NCI-H345 treated with DMSO at 0.1 percent for 48 hours (cell line): ENCODE data around the gene TSPAN12.

Experiments
- DNase-seq: peaks from one replicate; lab custom pipeline; 2025; ENCODE audit not compliant: unreplicated experiment; lab: John Stamatoyannopoulos, UW

The TSPAN12 gene

DNA sequence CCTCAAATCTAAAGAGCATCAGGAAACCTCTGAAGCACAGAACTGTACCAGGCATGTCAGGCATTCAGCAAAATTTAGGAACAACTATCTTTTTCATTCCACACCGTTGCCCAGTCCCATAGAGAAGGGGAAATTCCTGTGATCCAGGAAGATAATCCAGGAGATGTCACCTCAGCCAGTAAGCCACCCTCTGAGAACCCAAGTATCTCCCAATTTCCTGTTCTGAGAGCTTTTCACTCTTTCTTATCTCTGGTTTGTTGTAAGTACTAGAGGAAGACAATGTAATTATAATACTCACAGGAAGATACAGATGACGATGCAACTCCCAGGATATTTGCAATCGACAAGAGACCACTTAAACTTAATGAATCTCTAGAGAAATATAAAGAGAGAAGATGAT lies 97.1 kb downstream of the TSPAN12 start:
- no peak for DNase-seq

GRCh38 chr7:120760050-120760449 lies 97.9 kb downstream of the TSPAN12 start:
- no peak for DNase-seq

GRCh38 chr7:120743128-120743527 lies 114.8 kb downstream of the TSPAN12 start:
- DNase-seq, result no peak

- peak; percentile 82 for DNase-seq
These were observed 115.6 kb downstream of the TSPAN12 start for GRCh38 chr7:120742372-120742771.

DNA sequence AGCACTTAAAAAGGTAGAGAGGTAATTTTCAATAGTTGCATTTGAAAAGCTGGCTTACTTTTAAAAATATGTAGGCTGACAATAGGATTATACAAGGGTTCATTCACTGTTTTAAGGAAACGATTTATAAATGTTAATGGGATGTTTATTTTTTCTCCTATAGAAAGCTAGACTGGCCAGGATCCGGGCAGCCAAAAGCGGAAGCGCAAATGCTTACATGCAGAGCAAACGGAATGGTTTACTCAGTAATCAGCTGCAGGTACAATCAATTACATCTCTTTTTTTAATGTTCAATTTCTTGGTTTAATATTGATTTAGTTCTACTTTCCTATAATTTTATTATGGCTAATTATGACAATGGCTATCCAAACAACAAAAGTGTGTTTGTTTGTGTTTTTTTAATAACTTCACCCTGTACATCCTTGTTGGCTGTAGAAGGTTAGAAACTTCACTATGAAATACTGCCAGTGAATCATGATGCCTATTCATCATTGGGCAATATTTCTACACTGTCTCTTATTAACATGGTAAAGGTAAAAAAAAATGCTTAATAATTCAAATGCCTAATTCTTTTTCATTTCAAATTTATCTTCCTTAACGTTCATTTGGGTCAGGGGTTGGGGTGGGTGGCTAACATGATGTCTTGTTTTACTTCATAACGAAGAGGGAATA lies 116.4 kb downstream of the TSPAN12 start:
- peak; percentile 32 for DNase-seq

DNA sequence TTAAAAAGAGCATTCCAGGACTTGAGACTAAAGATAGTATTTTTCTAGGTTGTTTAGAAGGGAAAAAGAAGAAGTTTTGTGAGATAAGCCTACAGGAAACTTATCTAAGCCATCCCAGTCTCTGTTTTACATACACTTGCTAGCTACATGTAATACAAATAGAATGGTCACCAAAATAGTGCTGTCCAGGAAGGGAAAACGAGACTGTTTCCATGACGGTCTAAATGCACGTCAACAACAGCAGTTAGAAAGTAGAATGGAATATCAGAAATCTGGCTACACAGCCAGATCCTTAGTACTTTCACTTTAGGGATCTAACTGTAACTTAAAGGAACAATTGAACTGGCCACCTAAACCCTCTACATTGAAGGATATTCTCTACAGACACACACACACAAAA lies 117.6 kb downstream of the TSPAN12 start:
- no peak for DNase-seq

DNA sequence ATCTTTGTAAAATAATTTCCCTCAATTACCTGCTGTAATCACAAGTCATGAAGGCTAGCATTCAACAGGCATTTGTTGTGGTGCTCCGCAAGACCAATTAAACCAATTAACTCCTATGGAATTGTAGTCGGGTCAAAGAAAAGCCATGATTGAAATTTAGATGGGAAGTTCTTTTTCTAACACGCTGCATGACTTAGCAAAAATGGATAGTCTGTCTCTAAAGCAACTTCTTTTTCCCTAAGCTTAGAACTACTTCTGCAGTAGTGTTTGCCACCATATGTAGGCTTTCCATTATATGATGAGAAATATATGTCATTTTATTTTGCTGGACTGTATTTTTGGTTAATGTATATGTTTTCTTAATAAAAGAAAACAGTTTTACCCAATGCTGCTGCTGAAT lies 119.1 kb downstream of the TSPAN12 start:
- no peak for DNase-seq
